Mesendoderm (in vitro differentiated cells): Measurements from ENCODE around the gene RNLS.
"Not testable (repeated sequence)": the region's sequence is repeated elsewhere in the genome, so short reads cannot be mapped to it uniquely, and the experiment has no call there.

Source experiments
- DNase-seq: peaks from one replicate; pipeline ENCODE4 v3.0.0; 2013
- H2AK5ac ChIP-seq: 2 replicates; pipeline ENCODE4 v1.6.1; 2013; ENCODE audit warnings: low read length, inconsistent platforms
- H2BK120ac ChIP-seq: 2 replicates; pipeline ENCODE4 v1.6.1; 2013; ENCODE audit warnings: low read depth, mild to moderate bottlenecking, low read length, moderate library complexity, mixed read lengths
- H2BK15ac ChIP-seq: replicated peaks from 2 replicates; pipeline ENCODE4 v1.6.1; 2013; ENCODE audit warnings: low read depth, mild to moderate bottlenecking, moderate library complexity
- H2BK5ac ChIP-seq: 2 replicates; pipeline ENCODE4 v1.6.1; 2013; ENCODE audit warnings: low read length, inconsistent platforms
- H3K18ac ChIP-seq: 2 replicates; pipeline ENCODE4 v1.6.1; 2013; ENCODE audit warnings: mild to moderate bottlenecking, low read length, mixed read lengths
- H3K23ac ChIP-seq: one replicate; pipeline ENCODE4 v1.6.1; 2013; ENCODE audit warnings: low read length
- H3K27ac ChIP-seq: 2 replicates; pipeline ENCODE4 v1.5.1; 2013; ENCODE audit warnings: low read depth, mild to moderate bottlenecking, inconsistent platforms, low read length, moderate library complexity
- H3K27me3 ChIP-seq: 2 replicates; pipeline ENCODE4 v1.6.1; 2013; ENCODE audit warnings: low read length, control low read depth, mild to moderate bottlenecking, inconsistent platforms; ENCODE audit not compliant: insufficient read depth, poor library complexity
- H3K36me3 ChIP-seq: 2 replicates; pipeline ENCODE4 v1.6.1; 2013; ENCODE audit warnings: low read length, inconsistent platforms; ENCODE audit not compliant: control insufficient read depth, insufficient read depth
- H3K4ac ChIP-seq: one replicate; pipeline ENCODE4 v1.6.1; 2013; ENCODE audit warnings: low read depth, mild to moderate bottlenecking, low read length, moderate library complexity
- H3K4me1 ChIP-seq: 2 replicates; pipeline ENCODE4 v1.6.1; 2013; ENCODE audit warnings: low read depth, low read length, inconsistent platforms; ENCODE audit not compliant: control insufficient read depth
- H3K4me2 ChIP-seq: 2 replicates; pipeline ENCODE4 v1.6.1; 2013; ENCODE audit warnings: low read length
- H3K4me3 ChIP-seq: 2 replicates; pipeline ENCODE4 v1.5.1; 2013; ENCODE audit warnings: mild to moderate bottlenecking, low read length
- H3K56ac ChIP-seq: one replicate; pipeline ENCODE4 v1.6.1; 2013; ENCODE audit warnings: low read length
- H3K79me1 ChIP-seq: 2 replicates; pipeline ENCODE4 v1.6.1; 2013; ENCODE audit warnings: low read length, inconsistent platforms
- H3K79me2 ChIP-seq: 2 replicates; pipeline ENCODE4 v1.6.1; 2013; ENCODE audit warnings: mild to moderate bottlenecking, low read length; ENCODE audit not compliant: control insufficient read depth, insufficient read depth
- H3K9ac ChIP-seq: 2 replicates; pipeline ENCODE4 v1.6.1; 2013; ENCODE audit warnings: low read length, inconsistent platforms
- H4K5ac ChIP-seq: one replicate; pipeline ENCODE4 v1.6.1; 2013; ENCODE audit warnings: low read length
- H4K8ac ChIP-seq: one replicate; pipeline ENCODE4 v1.6.1; 2013; ENCODE audit warnings: low read depth, mild to moderate bottlenecking, control low read depth, low read length, moderate library complexity
- WGBS: extraction: QIAGEN DNeasy Blood & Tissue Kit; methylation state at CpG from one replicate; pipeline ENCODE4 v1.1.7; 2013; ENCODE audit warnings: low lambda C conversion rate, missing lambda C conversion rate; ENCODE audit not compliant: insufficient coverage; ENCODE audit errors: extremely low coverage; 5-methylcytosine and 5-hydroxymethylcytosine counted together

Gene RNLS

GRCh38 chr10:88370713-88371112 is 212.4 kb downstream of the RNLS start:
- Histone ChIP-seq H3K79me1 (no peaks in the 10 kb centered on the region), H3K4me2 (no peak overlapping the region), H3K18ac (no peak overlapping the region), H3K4ac (no peak overlapping the region), H3K9ac (no peak overlapping the region), H2BK120ac (no peak overlapping the region), H3K27me3 (no peaks in the 10 kb centered on the region), H3K4me1 (no peaks in the 10 kb centered on the region), H4K8ac (no peak overlapping the region), H3K36me3 (no peaks in the 10 kb centered on the region), H3K79me2 (no peaks in the 10 kb centered on the region), H4K5ac (no peak overlapping the region), H2BK5ac (peak overlapping the region; percentile 15), H2BK15ac (no peak overlapping the region), H3K27ac (no peak overlapping the region), H3K56ac (no peak overlapping the region), H3K4me3 (no peak overlapping the region), H3K23ac (no peak overlapping the region), H2AK5ac (no peak overlapping the region)
- WGBS, result no CpG with 5 or more reads among the region's 2 CpGs
- DNase-seq, result no peak

- no CpG with 5 or more reads among the region's 2 CpGs for WGBS
- Histone ChIP-seq H2BK15ac (no peak overlapping the region), H2AK5ac (no peak overlapping the region), H3K56ac (no peak overlapping the region), H4K5ac (no peak overlapping the region), H3K4me1 (no peaks in the 10 kb centered on the region), H3K9ac (no peak overlapping the region), H3K79me1 (no peaks in the 10 kb centered on the region), H3K27ac (no peak overlapping the region), H3K79me2 (no peaks in the 10 kb centered on the region), H2BK5ac (no peak overlapping the region), H4K8ac (no peak overlapping the region), H3K18ac (no peak overlapping the region), H2BK120ac (no peak overlapping the region), H3K23ac (no peak overlapping the region), H3K36me3 (no peaks in the 10 kb centered on the region), H3K4me2 (no peak overlapping the region), H3K4ac (no peak overlapping the region), H3K4me3 (no peak overlapping the region), H3K27me3 (no peaks in the 10 kb centered on the region)
- no peak for DNase-seq
Measured at GRCh38 chr10:88366772-88367171, 216.3 kb downstream of the RNLS start.

GRCh38 chr10:88361995-88362807 is 220.9 kb downstream of the RNLS start:
- Histone ChIP-seq H3K18ac (no peak overlapping the region), H2BK5ac (no peak overlapping the region), H3K79me2 (no peaks in the 10 kb centered on the region), H3K4me3 (no peak overlapping the region), H3K79me1 (no peaks in the 10 kb centered on the region), H2BK120ac (no peak overlapping the region), H2BK15ac (no peak overlapping the region), H3K27ac (no peak overlapping the region), H3K27me3 (no peaks in the 10 kb centered on the region), H3K4me1 (no peaks in the 10 kb centered on the region), H4K8ac (no peak overlapping the region), H3K56ac (no peak overlapping the region), H3K23ac (no peak overlapping the region), H3K4ac (no peak overlapping the region), H2AK5ac (no peak overlapping the region), H4K5ac (no peak overlapping the region), H3K36me3 (no peaks in the 10 kb centered on the region), H3K9ac (no peak overlapping the region), H3K4me2 (no peak overlapping the region)
- DNase-seq, result no peak
- WGBS, result no CpG with 5 or more reads among the region's 7 CpGs

- Histone ChIP-seq H2AK5ac (no peak overlapping the region), H3K18ac (no peak overlapping the region), H4K8ac (no peak overlapping the region), H3K56ac (no peak overlapping the region), H2BK5ac (no peak overlapping the region), H3K4me3 (no peak overlapping the region), H4K5ac (no peak overlapping the region), H3K79me2 (no peaks in the 10 kb centered on the region), H3K36me3 (no peaks in the 10 kb centered on the region), H3K23ac (no peak overlapping the region), H3K79me1 (no peaks in the 10 kb centered on the region), H2BK15ac (no peak overlapping the region), H2BK120ac (no peak overlapping the region), H3K9ac (no peak overlapping the region), H3K27me3 (no peaks in the 10 kb centered on the region), H3K4me2 (no peak overlapping the region), H3K4ac (no peak overlapping the region), H3K27ac (no peak overlapping the region), H3K4me1 (no peaks in the 10 kb centered on the region)
- WGBS, result no CpG with 5 or more reads among the region's 2 CpGs
- DNase-seq, result no peak
Measured at GRCh38 chr10:88361494-88361893, 221.6 kb downstream of the RNLS start.

DNA sequence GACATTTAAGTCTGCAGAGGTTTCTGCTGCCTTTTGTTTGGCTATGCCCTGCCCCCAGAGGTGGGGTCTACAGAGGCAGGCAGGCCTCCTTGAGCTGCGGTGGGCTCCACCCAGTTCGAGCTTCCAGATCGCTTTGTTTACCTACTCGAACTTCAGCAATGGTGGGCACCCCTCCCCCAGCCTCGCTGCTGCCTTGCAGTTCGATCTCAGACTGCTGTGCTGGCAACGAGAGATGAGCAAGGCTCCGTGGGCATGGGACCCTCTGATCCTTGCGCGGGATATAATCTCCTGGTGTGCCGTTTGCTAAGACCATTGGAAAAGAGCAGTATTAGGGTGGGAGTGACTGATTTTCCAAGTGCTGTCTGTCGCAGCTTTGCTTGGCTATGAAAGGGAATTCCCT is 227.4 kb downstream of the RNLS start:
- DNase-seq, H3K4me2 ChIP-seq, H3K4me1 ChIP-seq, H2AK5ac ChIP-seq, H4K5ac ChIP-seq, H3K27me3 ChIP-seq, H2BK120ac ChIP-seq, H3K79me1 ChIP-seq, H3K56ac ChIP-seq, H3K18ac ChIP-seq, H4K8ac ChIP-seq, H3K23ac ChIP-seq, H3K79me2 ChIP-seq, H3K4ac ChIP-seq, H3K36me3 ChIP-seq, H2BK5ac ChIP-seq, H3K4me3 ChIP-seq, H3K27ac ChIP-seq, H3K9ac ChIP-seq, H2BK15ac ChIP-seq: not testable (repeated sequence)
- no CpG with 5 or more reads among the region's 12 CpGs for WGBS
